Activated CD4-positive, alpha-beta memory T cell treated with anti-CD3 and anti-CD28 coated beads for 36 hours (primary cell): ENCODE data around the gene RBM20. TPM values are rescaled to one million over a fixed set of nuclear protein-coding genes. Genes with fewer than 3 reads are reported as not detected.

Experiments
- CTCF ChIA-PET: fragments of 350-600 bp; sonication (Branson Sonifier 250); formaldehyde crosslinking; loops from one replicate; lab custom pipeline; 2021; ENCODE audit warnings: antibody characterized with exemption, inconsistent platforms; lab: Charles Lee
- POLR2A ChIA-PET: fragments of 350-600 bp; sonication (Branson Sonifier 250); formaldehyde crosslinking; loops from one replicate; lab custom pipeline; 2021; ENCODE audit warnings: antibody characterized with exemption; lab: Charles Lee
- DNase-seq: peaks from one replicate; pipeline ENCODE4 v3.0.0-alpha.2; 2020
- H3K27ac Mint-ChIP-seq: one replicate; pipeline ENCODE4 v1.8.0; 2021; ENCODE audit warnings: mixed read lengths
- H3K27me3 Mint-ChIP-seq: one replicate; pipeline ENCODE4 v1.8.0; 2021; ENCODE audit warnings: mixed read lengths
- H3K36me3 Mint-ChIP-seq: one replicate; pipeline ENCODE4 v1.8.0; 2021; ENCODE audit warnings: mixed read lengths
- H3K4me1 Mint-ChIP-seq: one replicate; pipeline ENCODE4 v1.8.0; 2021; ENCODE audit warnings: low read depth, mixed read lengths
- H3K4me3 Mint-ChIP-seq: one replicate; pipeline ENCODE4 v1.8.0; 2021; ENCODE audit warnings: mild to moderate bottlenecking, mixed read lengths
- H3K9me3 Mint-ChIP-seq: one replicate; pipeline ENCODE4 v1.8.0; 2021; ENCODE audit warnings: mixed read lengths
- intact Hi-C: fragments of 100-400 bp; cut with micrococcal nuclease; formaldehyde crosslinking; loops from one replicate; pipeline ENCODE4 v1.15.1; 2023
- total RNA-seq, 2 experiments: library from RNA; stranded (reverse); gene quantifications; one replicate each; pipeline ENCODE4 v1.2.3, GENCODE V29; 2021

Gene RBM20
- total RNA-seq, 2 experiments from 2014 or later: not detected

- DNase-seq: no peak
- Mint-ChIP-seq H3K4me3 (no peak overlapping the region), H3K36me3 (no peaks in the 10 kb centered on the region), H3K4me1 (no peaks in the 10 kb centered on the region), H3K27ac (no peak overlapping the region), H3K27me3 (peaks cover 1% of the 10 kb centered on the region), H3K9me3 (no peaks in the 10 kb centered on the region)
- intact Hi-C loops: no loop called here
- POLR2A ChIA-PET: no interaction called here
- CTCF ChIA-PET: interaction anchor here (1.2 kb wide), 1 partner anchor 15 kb away, joined by 3 read pairs; no protein-coding TSS in a partner anchor
Measured at GRCh38 chr10:110686047-110686446, 41.9 kb downstream of the RBM20 start.

GRCh38 chr10:110686949-110687348, 42.8 kb downstream of the RBM20 start:
- H3K4me3 Mint-ChIP-seq: no peak overlapping the region
- H3K27ac Mint-ChIP-seq: no peak overlapping the region
- H3K9me3 Mint-ChIP-seq: no peaks in the 10 kb centered on the region
- H3K4me1 Mint-ChIP-seq: no peaks in the 10 kb centered on the region
- intact Hi-C loops: no loop called here
- no peaks in the 10 kb centered on the region for H3K36me3 Mint-ChIP-seq
- ChIA-PET CTCF (interaction anchor here (0.7 to 1.2 kb wide), 2 partner anchors 16 to 458 kb away, joined by 3 read pairs; no protein-coding TSS in a partner anchor), POLR2A (no interaction called here)
- no peak for DNase-seq
- peaks cover 1% of the 10 kb centered on the region for H3K27me3 Mint-ChIP-seq

GRCh38 chr10:110687400-110687799, 43.3 kb downstream of the RBM20 start:
- DNase-seq: no peak
- ChIA-PET POLR2A (no interaction called here), CTCF (interaction anchor here (0.6 kb wide), 2 partner anchors 15 to 43 kb away, joined by 3 read pairs; no protein-coding TSS in a partner anchor)
- intact Hi-C loops: no loop called here
- Mint-ChIP-seq H3K4me3 (no peak overlapping the region), H3K27me3 (peaks cover 1% of the 10 kb centered on the region), H3K4me1 (no peaks in the 10 kb centered on the region), H3K36me3 (no peaks in the 10 kb centered on the region), H3K27ac (no peak overlapping the region), H3K9me3 (no peaks in the 10 kb centered on the region)

- no peak overlapping the region for H3K27ac Mint-ChIP-seq
- intact Hi-C loops: no loop called here
- H3K27me3 Mint-ChIP-seq: peaks cover 2% of the 10 kb centered on the region
- DNase-seq: no peak
- H3K36me3 Mint-ChIP-seq: peaks cover 2% of the 10 kb centered on the region
- ChIA-PET POLR2A (no interaction called here), CTCF (no interaction called here)
- no peak overlapping the region for H3K4me3 Mint-ChIP-seq
- H3K4me1 Mint-ChIP-seq: no peaks in the 10 kb centered on the region
- H3K9me3 Mint-ChIP-seq: peaks cover 8% of the 10 kb centered on the region
Measured at GRCh38 chr10:110691139-110691538, 47.0 kb downstream of the RBM20 start.

GRCh38 chr10:110694263-110694662, 50.1 kb downstream of the RBM20 start:
- peaks cover 8% of the 10 kb centered on the region for H3K9me3 Mint-ChIP-seq
- H3K27me3 Mint-ChIP-seq: peaks cover 3% of the 10 kb centered on the region
- no peak overlapping the region for H3K4me3 Mint-ChIP-seq
- intact Hi-C loops: no loop called here
- ChIA-PET POLR2A (no interaction called here), CTCF (no interaction called here)
- H3K36me3 Mint-ChIP-seq: peaks cover 2% of the 10 kb centered on the region
- H3K27ac Mint-ChIP-seq: no peak overlapping the region
- H3K4me1 Mint-ChIP-seq: no peaks in the 10 kb centered on the region
- no peak for DNase-seq

GRCh38 chr10:110694820-110695538, 50.8 kb downstream of the RBM20 start:
- intact Hi-C loops: no loop called here
- no peak overlapping the region for H3K27ac Mint-ChIP-seq
- H3K9me3 Mint-ChIP-seq: peaks cover 8% of the 10 kb centered on the region
- H3K4me1 Mint-ChIP-seq: no peaks in the 10 kb centered on the region
- no peak for DNase-seq
- H3K4me3 Mint-ChIP-seq: no peak overlapping the region
- CTCF ChIA-PET: no interaction called here
- H3K27me3 Mint-ChIP-seq: peaks cover 3% of the 10 kb centered on the region
- POLR2A ChIA-PET: no interaction called here
- H3K36me3 Mint-ChIP-seq: peaks cover 2% of the 10 kb centered on the region

- Mint-ChIP-seq H3K27ac (no peak overlapping the region), H3K4me3 (no peak overlapping the region), H3K4me1 (no peaks in the 10 kb centered on the region), H3K27me3 (peaks cover 3% of the 10 kb centered on the region), H3K36me3 (peaks cover 2% of the 10 kb centered on the region), H3K9me3 (peaks cover 8% of the 10 kb centered on the region)
- CTCF ChIA-PET: no interaction called here
- intact Hi-C loops: no loop called here
- no peak for DNase-seq
- POLR2A ChIA-PET: no interaction called here
Measured at GRCh38 chr10:110695539-110695886, 51.4 kb downstream of the RBM20 start.

GRCh38 chr10:110696436-110696835, 52.3 kb downstream of the RBM20 start:
- Mint-ChIP-seq H3K4me3 (no peak overlapping the region), H3K27ac (no peak overlapping the region), H3K9me3 (peaks cover 8% of the 10 kb centered on the region), H3K4me1 (peaks cover 5% of the 10 kb centered on the region), H3K36me3 (peaks cover 2% of the 10 kb centered on the region), H3K27me3 (peaks cover 3% of the 10 kb centered on the region)
- ChIA-PET CTCF (interaction anchor here (1.1 kb wide), 1 partner anchor 24 kb away, joined by 5 read pairs; no protein-coding TSS in a partner anchor), POLR2A (no interaction called here)
- intact Hi-C loops: no loop called here
- DNase-seq: no peak

GRCh38 chr10:110698340-110698739, 54.2 kb downstream of the RBM20 start:
- Mint-ChIP-seq H3K27me3 (peaks cover 2% of the 10 kb centered on the region), H3K27ac (no peak overlapping the region), H3K4me3 (no peak overlapping the region), H3K36me3 (no peaks in the 10 kb centered on the region), H3K4me1 (peaks cover 5% of the 10 kb centered on the region), H3K9me3 (peaks cover under 1% of the 10 kb centered on the region)
- intact Hi-C loops: no loop called here
- DNase-seq: no peak
- POLR2A ChIA-PET: no interaction called here
- CTCF ChIA-PET: no interaction called here

GRCh38 chr10:110698782-110699201, 54.7 kb downstream of the RBM20 start:
- peaks cover 5% of the 10 kb centered on the region for H3K4me1 Mint-ChIP-seq
- no peak overlapping the region for H3K4me3 Mint-ChIP-seq
- H3K36me3 Mint-ChIP-seq: no peaks in the 10 kb centered on the region
- no peaks in the 10 kb centered on the region for H3K9me3 Mint-ChIP-seq
- H3K27ac Mint-ChIP-seq: no peak overlapping the region
- CTCF ChIA-PET: no interaction called here
- POLR2A ChIA-PET: no interaction called here
- DNase-seq: no peak
- intact Hi-C loops: no loop called here
- H3K27me3 Mint-ChIP-seq: peaks cover 2% of the 10 kb centered on the region

GRCh38 chr10:110699859-110700468, 55.8 kb downstream of the RBM20 start:
- Mint-ChIP-seq H3K27ac (no peak overlapping the region), H3K4me3 (no peak overlapping the region), H3K27me3 (peaks cover 2% of the 10 kb centered on the region), H3K9me3 (no peaks in the 10 kb centered on the region), H3K36me3 (no peaks in the 10 kb centered on the region), H3K4me1 (peaks cover 5% of the 10 kb centered on the region)
- POLR2A ChIA-PET: no interaction called here
- CTCF ChIA-PET: no interaction called here
- intact Hi-C loops: no loop called here
- no peak for DNase-seq

GRCh38 chr10:110700947-110701616, 56.9 kb downstream of the RBM20 start:
- Mint-ChIP-seq H3K4me1 (peaks cover 5% of the 10 kb centered on the region), H3K9me3 (no peaks in the 10 kb centered on the region), H3K4me3 (no peak overlapping the region), H3K27ac (no peak overlapping the region), H3K36me3 (no peaks in the 10 kb centered on the region), H3K27me3 (peaks cover 2% of the 10 kb centered on the region)
- POLR2A ChIA-PET: no interaction called here
- intact Hi-C loops: no loop called here
- CTCF ChIA-PET: interaction anchor here (1.9 kb wide), 1 partner anchor 28 kb away, joined by 6 read pairs; no protein-coding TSS in a partner anchor
- DNase-seq: no peak
